GM18511 (cell line): Measurements from ENCODE around the gene PRAC2.
"Not testable (repeated sequence)": the region's sequence is repeated elsewhere in the genome, so short reads cannot be mapped to it uniquely, and the experiment has no call there.

Experiments used
- ATAC-seq: cut with Tn5 transposase; IDR thresholded peaks from one replicate; pipeline ENCODE4 v1.9.1; 2021; ENCODE audit warnings: mild to moderate bottlenecking, moderate library complexity; ENCODE audit not compliant: unreplicated experiment

The PRAC2 gene

GRCh38 chr17:48722915-48723422 is at the start of gene PRAC2:
Gene PRAC2, plus strand, starts transcription at chr17:48723185. Its CDS starts 1,226 bp downstream, at chr17:48724411.
- no peak for ATAC-seq

GRCh38 chr17:48676963-48677558 is 45.9 kb upstream of the PRAC2 start:
- ATAC-seq = no peak

GRCh38 chr17:48678141-48678971 is 44.6 kb upstream of the PRAC2 start:
- no peak for ATAC-seq

- no peak for ATAC-seq
These were observed 43.4 kb upstream of the PRAC2 start for GRCh38 chr17:48679385-48680096.

- ATAC-seq = no peak
These were observed 41.4 kb upstream of the PRAC2 start for GRCh38 chr17:48681609-48682008.

- no peak for ATAC-seq
These were observed 32.3 kb upstream of the PRAC2 start for GRCh38 chr17:48690655-48691054.

GRCh38 chr17:48692049-48692448 is 30.9 kb upstream of the PRAC2 start:
- ATAC-seq = no peak

- no peak for ATAC-seq
These were observed 29.8 kb upstream of the PRAC2 start for GRCh38 chr17:48693178-48693577.

- no peak for ATAC-seq
These were observed 21.0 kb upstream of the PRAC2 start for GRCh38 chr17:48701864-48702532.

- ATAC-seq = no peak
These were observed 18.4 kb upstream of the PRAC2 start for GRCh38 chr17:48704361-48705248.

- ATAC-seq = no peak
These were observed 11.9 kb upstream of the PRAC2 start for GRCh38 chr17:48711128-48711527.

- no peak for ATAC-seq
These were observed 7.2 kb upstream of the PRAC2 start for GRCh38 chr17:48715496-48716399.

GRCh38 chr17:48716549-48716948 is 6.4 kb upstream of the PRAC2 start:
- not testable (repeated sequence) for ATAC-seq

GRCh38 chr17:48717367-48718226 is 5.4 kb upstream of the PRAC2 start:
- no peak for ATAC-seq

- ATAC-seq = no peak
These were observed 4.7 kb upstream of the PRAC2 start for GRCh38 chr17:48718227-48718760.

GRCh38 chr17:48718761-48719641 is 4.0 kb upstream of the PRAC2 start:
- ATAC-seq = no peak
